ENCODE measurements around the gene NSUN3.

Gene NSUN3

GRCh38 chr3:94020293-94020692 is 42.6 kb upstream of the NSUN3 start:
- TF ChIP-seq POLR2AphosphoS5 (IDR thresholded peaks at IDR 0.05; ENCODE audit: low read depth) (no peak), SPI1 (IDR thresholded peaks at IDR 0.05; ENCODE audit: borderline replicate concordance, low read depth) (no peak), CTCF (IDR thresholded peaks at IDR 0.05; ENCODE audit: insufficient read depth, low read length) (no peak), REST (IDR thresholded peaks at IDR 0.05; ENCODE audit: insufficient replicate concordance, low read depth) (no peak), GABPA (IDR thresholded peaks at IDR 0.05; ENCODE audit: low read depth) (no peak)
- DNase-seq (ENCODE audit: low read depth in 1 of 2, low spot score in 1 of 2), result no peak
- Histone ChIP-seq H3K27ac (replicated peaks) (no peak overlapping the region), H3K27me3 (ENCODE audit: insufficient read depth, poor library complexity, severe bottlenecking) (no peaks in the 10 kb centered on the region), H3K4me3 (replicated peaks; ENCODE audit: insufficient read depth, low read length) (no peak overlapping the region)

- Histone ChIP-seq H3K27ac (replicated peaks) (no peak overlapping the region), H3K4me3 (replicated peaks; ENCODE audit: insufficient read depth, low read length) (no peak overlapping the region), H3K27me3 (ENCODE audit: insufficient read depth, poor library complexity, severe bottlenecking) (no peaks in the 10 kb centered on the region)
- DNase-seq (ENCODE audit: low read depth in 1 of 2, low spot score in 1 of 2), result no peak
- TF ChIP-seq CTCF (IDR thresholded peaks at IDR 0.05; ENCODE audit: insufficient read depth, low read length), result no peak
- TF ChIP-seq POLR2AphosphoS5 (IDR thresholded peaks at IDR 0.05; ENCODE audit: low read depth), result no peak
- TF ChIP-seq SPI1 (IDR thresholded peaks at IDR 0.05; ENCODE audit: borderline replicate concordance, low read depth), result no peak
- TF ChIP-seq GABPA (IDR thresholded peaks at IDR 0.05; ENCODE audit: low read depth), result no peak
- no peak for TF ChIP-seq REST (IDR thresholded peaks at IDR 0.05; ENCODE audit: insufficient replicate concordance, low read depth)
These were observed 38.5 kb upstream of the NSUN3 start for GRCh38 chr3:94024385-94024784.

- TF ChIP-seq GABPA (IDR thresholded peaks at IDR 0.05; ENCODE audit: low read depth), result no peak
- H3K4me3 ChIP-seq (replicated peaks; ENCODE audit: insufficient read depth, low read length), result no peak overlapping the region
- H3K27ac ChIP-seq (replicated peaks), result no peak overlapping the region
- no peaks in the 10 kb centered on the region for H3K27me3 ChIP-seq (ENCODE audit: insufficient read depth, poor library complexity, severe bottlenecking)
- no peak for DNase-seq (ENCODE audit: low read depth in 1 of 2, low spot score in 1 of 2)
These were observed 36.2 kb upstream of the NSUN3 start for GRCh38 chr3:94026623-94027022.

- H3K27me3 ChIP-seq (ENCODE audit: insufficient read depth, poor library complexity, severe bottlenecking), result no peaks in the 10 kb centered on the region
- DNase-seq (ENCODE audit: low read depth in 1 of 2, low spot score in 1 of 2), result no peak
- no peak within 1 kb of the TSS for H3K27ac ChIP-seq (replicated peaks)
- H3K4me3 ChIP-seq (replicated peaks; ENCODE audit: insufficient read depth, low read length), result no peak within 1 kb of the TSS
- TF ChIP-seq CTCF (IDR thresholded peaks at IDR 0.05; ENCODE audit: insufficient read depth, low read length) (no peak), POLR2AphosphoS5 (IDR thresholded peaks at IDR 0.05; ENCODE audit: low read depth) (no peak), GABPA (IDR thresholded peaks at IDR 0.05; ENCODE audit: low read depth) (no peak), REST (IDR thresholded peaks at IDR 0.05; ENCODE audit: insufficient replicate concordance, low read depth) (no peak), SPI1 (IDR thresholded peaks at IDR 0.05; ENCODE audit: borderline replicate concordance, low read depth) (no peak)
These were observed 34.6 kb upstream of the NSUN3 start, which contains the start of gene STX19 for GRCh38 chr3:94028093-94028837. Gene STX19, minus strand, starts transcription at chr3:94028597. Its CDS starts 13,328 bp downstream, at chr3:94015269.
